LNCAP (cell line): Measurements from ENCODE around the gene BCAT1.

Experiments
- CTCF ChIP-seq: fragments of 450-650 bp; IDR thresholded peaks from 2 replicates; pipeline ENCODE4 v1.5.1; 2017; ENCODE audit warnings: mild to moderate bottlenecking

The BCAT1 gene

GRCh38 chr12:24933694-24934407, 15.1 kb downstream of the BCAT1 start:
- no peak for TF ChIP-seq CTCF

GRCh38 chr12:24931666-24932405, 17.1 kb downstream of the BCAT1 start:
- no peak for TF ChIP-seq CTCF

- no peak for TF ChIP-seq CTCF
Measured at GRCh38 chr12:24929953-24930352, 18.9 kb downstream of the BCAT1 start.

GRCh38 chr12:24928131-24928530, 20.8 kb downstream of the BCAT1 start:
- no peak for TF ChIP-seq CTCF

- no peak for TF ChIP-seq CTCF
Measured at GRCh38 chr12:24922090-24922489, 26.8 kb downstream of the BCAT1 start.

- TF ChIP-seq CTCF: no peak
Measured at GRCh38 chr12:24921251-24922038, 27.5 kb downstream of the BCAT1 start.

- TF ChIP-seq CTCF: no peak
Measured at GRCh38 chr12:24920141-24920540, 28.8 kb downstream of the BCAT1 start.
